ENCODE results near the gene GABRP.
"Not testable (repeated sequence)": the region's sequence is repeated elsewhere in the genome, so short reads cannot be mapped to it uniquely, and the experiment has no call there.

Gene GABRP, protein sequence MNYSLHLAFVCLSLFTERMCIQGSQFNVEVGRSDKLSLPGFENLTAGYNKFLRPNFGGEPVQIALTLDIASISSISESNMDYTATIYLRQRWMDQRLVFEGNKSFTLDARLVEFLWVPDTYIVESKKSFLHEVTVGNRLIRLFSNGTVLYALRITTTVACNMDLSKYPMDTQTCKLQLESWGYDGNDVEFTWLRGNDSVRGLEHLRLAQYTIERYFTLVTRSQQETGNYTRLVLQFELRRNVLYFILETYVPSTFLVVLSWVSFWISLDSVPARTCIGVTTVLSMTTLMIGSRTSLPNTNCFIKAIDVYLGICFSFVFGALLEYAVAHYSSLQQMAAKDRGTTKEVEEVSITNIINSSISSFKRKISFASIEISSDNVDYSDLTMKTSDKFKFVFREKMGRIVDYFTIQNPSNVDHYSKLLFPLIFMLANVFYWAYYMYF

DNA sequence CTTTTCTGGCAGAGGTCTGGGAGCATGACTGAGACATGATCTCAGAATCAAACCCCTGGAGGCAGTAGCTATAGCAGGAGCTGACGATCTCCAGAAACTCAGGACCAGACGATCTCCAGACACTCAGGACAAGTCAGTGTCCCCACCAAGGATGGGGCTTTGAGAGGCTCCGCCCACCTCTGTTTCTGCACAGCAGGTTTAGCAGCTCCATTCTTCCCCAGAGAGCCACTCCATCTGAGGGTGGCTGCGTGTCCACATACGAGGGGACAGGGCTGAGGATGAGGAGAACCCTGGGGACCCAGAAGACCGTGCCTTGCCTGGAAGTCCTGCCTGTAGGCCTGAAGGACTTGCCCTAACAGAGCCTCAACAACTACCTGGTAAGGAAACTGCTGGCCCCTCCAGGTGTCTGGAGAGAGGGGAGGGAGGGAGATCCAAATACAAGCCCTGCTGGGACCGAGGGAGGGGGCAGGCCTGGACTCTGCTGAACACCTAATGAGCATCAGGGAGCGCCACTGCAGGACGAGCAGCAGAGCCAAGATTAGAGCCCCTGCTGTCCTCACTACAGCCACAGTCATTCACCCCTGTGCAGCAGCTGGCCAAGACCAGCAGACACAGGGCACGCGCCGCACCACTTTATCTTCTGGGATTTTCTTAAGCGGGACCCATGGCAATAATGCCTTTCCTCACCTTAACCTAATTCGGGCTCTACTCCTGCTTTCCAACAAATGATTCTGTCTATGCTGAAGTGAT is at the start of gene GABRP:
Gene GABRP, plus strand, starts transcription at position 228 of the 750 bp plus-strand sequence. CDS start 4,891 bp downstream, outside the sequence.
- DNase-seq (ENCODE audit: low read depth, low spot score) = no peak

DNA sequence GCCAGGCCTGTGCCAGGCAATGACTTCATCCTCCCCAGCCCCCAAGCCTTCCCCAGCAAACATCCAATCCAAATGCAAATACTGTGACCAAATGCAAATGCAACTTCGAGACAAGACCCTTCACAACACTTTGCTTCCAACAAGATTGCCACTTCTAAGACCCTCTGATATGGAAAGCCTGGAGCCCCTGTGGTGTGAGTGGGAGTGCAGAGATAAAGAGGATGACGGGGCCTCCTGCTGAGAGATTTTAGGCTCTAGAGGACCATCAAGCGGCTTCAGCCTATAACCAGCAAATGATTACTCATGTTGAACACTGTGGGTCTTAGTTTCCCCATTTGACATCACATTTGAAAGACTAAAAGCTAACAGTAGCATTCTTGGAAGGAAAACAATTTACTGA is 46.6 kb upstream of the GABRP start:
- no peak for DNase-seq (ENCODE audit: low read depth, low spot score)

DNA sequence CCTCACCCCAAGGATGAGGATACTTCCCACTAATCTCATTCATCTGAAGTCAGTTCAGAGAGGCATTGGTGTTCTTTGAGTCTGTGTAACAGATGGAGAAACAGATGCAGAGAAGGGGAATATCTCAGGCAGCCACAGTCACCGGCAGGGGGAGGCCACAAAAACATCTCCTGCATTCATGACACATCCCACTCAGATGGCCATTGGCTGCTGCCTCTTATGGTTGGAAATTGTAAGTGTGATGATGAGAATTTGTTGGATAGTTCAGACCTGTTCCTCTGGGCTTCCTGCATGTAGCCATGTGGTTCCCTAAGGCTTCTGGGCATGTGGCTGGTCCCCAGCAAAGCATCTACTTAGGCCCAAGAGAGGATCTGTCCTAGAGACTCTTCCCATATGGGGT is 45.9 kb upstream of the GABRP start:
- no peak for DNase-seq (ENCODE audit: low read depth, low spot score)

DNA sequence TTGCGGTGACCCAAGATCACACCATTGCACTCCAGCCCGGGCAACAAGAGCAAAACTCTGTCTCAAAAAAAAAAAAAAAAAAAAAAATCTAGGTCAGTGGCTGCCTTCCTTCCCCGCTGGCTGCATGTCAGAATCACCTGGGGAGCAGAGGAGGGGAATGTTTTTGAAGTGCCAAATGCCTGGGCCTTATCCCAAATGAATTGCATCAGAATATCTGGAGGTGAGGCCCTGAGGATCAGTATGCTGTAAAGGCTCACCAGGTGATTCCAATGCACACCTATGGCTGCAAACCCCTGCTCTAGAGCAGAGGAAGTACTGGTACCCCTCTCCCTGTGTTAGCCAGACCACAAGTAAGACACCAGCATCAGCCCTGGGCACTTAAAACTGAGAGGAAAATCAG is 44.7 kb upstream of the GABRP start:
- DNase-seq (ENCODE audit: low read depth, low spot score) = no peak

DNA sequence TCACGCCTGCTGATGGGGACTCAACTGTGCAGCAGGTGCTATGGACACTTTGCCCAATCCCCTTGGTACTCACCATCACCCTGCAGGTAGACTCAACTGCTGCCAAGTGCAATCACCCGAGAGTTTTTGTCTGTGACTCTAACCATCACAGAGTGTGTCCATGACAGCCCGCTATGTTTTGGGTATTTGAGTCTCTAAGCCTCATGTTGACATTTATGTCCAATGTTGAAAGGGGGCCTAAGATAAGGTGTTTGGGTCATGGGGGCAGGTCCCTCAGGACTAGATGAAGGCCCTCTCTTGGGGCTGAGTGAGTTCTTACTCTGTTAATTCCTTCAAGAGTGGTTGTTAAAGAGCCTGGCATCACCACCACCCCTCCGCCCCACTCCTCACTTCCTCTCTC is 44.1 kb upstream of the GABRP start:
- no peak for DNase-seq (ENCODE audit: low read depth, low spot score)

DNA sequence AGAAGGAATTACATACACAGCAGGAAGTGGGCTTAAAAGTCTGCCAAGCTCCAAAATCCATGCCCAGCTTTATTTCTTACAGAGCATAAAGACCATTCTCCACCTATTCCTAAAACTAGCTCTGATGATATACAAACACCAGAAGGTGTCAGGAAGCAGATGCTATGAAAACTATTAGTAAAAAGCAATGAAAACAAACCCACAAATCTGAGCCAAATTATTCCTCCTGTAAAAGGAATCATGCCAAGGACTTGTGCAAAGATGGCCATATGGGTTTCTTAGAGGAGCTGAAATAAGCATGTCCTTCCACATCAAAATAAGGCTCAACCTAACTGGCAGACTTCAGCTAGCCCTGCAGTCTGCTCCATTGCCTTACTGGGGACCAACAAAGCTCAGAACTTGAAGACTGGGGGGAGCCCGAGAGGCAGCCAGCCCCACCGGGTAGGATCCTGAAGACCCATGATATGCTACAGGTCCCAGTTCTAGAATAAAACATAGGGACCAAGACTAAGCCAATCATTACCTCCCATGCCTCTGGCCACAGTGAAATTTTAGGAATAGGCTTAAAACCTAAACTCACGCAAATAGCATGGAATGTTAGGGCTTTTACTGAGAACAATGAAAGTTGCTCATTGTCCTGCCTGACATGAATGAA is 42.8 kb upstream of the GABRP start:
- DNase-seq (ENCODE audit: low read depth, low spot score) = no peak

DNA sequence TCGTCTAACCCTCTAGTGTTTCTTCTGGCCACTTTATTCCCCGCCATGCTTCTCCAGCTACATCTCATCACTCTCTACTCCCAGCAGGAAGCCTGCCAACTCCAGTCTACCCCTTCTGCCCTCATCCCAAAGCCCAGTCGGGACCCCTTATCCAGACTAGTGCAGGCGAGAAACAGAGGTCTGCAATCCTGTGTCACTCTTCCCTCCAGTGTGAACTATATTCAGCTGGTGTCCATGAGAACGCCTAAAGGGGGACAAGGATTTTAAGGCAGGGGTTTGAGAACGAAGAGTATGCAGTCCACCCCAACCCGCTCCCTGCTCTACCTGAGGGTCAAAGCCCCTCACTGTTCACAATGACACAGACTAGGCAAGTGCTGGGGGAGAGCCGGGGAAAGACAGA is 41.7 kb upstream of the GABRP start:
- no peak for DNase-seq (ENCODE audit: low read depth, low spot score)

DNA sequence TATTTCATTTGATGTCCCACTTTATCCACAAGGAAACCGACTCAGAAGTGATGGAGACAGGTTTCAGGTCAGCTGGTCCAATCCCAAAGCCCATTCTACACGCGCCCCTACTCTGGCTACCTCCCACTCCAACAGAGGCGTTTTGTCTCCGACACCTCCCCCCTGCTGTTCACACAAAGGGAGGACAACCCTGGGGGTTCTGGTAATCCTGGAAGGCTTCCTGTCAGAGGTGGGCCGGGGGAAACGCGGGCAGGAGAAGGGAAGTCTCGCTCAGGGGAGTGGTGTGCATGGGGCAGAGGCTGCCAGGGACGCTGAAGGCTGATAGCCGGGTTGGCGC is 39.7 kb upstream of the GABRP start:
- DNase-seq (ENCODE audit: low read depth, low spot score) = no peak

DNA sequence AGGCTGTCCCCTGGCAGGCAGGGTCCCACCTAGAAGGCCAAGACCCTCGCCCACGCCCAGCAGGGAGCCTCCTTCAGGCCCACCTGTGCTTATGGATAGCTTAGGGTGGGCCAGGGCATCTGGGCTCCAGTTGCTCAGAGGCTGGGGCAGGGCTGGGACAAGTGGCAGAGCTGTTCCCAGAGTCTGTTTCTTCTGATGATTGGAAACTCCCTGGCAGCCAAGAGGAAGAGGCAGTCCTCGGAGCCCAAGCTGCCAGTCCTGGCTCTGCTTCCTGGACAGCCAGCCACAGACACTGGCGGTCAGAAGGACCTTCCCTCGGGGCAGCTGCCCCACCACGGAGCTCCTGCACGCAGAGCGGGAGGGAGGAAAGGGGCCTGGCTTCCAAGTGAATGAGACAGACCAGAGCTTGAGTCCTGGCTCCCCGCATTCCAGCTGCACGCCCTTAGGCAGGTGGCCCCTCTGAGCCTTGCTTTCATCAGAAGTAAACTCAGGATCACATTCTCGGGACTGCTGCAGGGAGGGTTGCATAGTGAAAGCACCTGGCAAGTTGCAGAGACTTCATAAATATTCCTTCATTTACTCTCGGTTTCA is 37.9 kb upstream of the GABRP start:
- no peak for DNase-seq (ENCODE audit: low read depth, low spot score)

DNA sequence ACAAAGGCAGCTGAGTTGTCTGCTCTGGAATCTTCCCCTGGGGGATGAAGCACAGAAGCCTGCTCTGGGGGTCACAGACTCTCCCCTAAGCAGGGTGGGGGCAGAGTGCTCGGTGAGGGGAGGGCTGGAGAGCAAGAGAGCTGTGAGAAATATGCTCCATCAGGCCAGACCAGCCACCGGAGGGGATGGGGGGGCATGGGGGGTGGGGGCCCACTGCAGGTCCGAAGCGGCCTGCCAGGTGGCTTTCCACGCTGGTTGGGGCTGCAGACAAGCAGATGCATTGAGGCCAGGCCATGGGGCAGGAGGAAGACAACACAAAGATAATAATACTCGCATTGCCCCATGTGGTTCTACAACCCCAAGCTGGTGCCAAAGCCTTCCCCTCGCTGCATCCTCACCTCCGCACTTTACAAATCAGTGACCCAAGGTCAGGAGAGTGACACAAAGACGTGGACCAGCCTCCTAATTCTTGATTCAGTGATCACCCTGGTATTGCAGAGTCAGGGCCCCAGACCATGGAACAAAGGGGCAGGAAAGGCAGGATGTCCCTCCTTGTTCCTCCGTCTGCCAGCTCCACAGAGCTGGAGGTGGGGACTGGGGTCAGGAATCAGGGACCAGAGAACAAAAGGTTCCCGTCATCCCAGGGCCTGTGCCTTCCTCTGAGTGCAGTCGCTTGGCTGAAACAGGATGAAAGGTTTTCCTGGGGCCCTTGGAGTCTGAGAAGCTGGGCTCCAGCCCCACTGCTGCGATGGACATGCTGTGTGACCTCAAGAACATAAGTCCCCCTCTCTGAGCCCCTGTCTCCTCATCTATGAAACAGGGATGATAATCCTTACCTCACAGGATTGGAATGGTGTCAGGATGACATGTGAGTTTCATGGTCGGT is 37.2 kb upstream of the GABRP start:
- DNase-seq (ENCODE audit: low read depth, low spot score) = no peak

DNA sequence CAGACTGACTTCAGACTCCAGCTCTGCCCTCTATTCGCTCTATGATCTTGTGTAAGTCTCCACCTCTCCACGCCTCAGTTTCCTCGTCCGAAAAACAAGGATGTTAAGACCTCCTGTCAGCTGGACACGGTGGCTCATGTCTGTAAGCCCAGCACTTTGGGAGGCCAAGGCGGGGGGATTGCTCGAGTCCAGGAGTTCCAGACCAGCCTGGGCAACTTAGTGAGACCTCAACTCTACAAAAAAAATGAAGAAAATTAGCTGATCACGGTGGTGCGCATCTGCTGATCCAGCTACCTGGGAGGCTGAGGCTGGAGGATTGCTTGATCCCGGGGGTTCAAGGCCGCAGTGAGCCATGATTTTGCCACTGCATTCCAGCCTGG is 36.6 kb upstream of the GABRP start:
- no peak for DNase-seq (ENCODE audit: low read depth, low spot score)

DNA sequence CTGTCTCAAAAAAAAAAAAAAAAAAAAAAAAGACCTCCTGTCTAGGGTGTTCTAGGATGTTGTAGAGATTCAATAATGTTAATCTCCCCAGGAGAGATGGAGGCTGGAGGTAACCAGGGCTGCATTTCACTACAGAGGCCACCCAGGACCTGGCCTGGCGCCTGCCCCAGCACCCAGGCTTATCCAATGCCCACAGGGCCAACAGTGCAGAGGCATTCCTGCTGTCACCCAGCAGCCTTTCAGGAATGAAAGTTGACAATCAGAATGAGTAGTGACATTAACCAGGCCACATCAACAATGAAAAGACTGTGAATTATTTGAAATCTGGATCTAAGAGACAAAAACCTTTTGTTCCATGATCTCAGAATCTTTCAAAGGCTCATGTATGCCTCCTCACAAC is 36.2 kb upstream of the GABRP start:
- DNase-seq (ENCODE audit: low read depth, low spot score) = no peak

DNA sequence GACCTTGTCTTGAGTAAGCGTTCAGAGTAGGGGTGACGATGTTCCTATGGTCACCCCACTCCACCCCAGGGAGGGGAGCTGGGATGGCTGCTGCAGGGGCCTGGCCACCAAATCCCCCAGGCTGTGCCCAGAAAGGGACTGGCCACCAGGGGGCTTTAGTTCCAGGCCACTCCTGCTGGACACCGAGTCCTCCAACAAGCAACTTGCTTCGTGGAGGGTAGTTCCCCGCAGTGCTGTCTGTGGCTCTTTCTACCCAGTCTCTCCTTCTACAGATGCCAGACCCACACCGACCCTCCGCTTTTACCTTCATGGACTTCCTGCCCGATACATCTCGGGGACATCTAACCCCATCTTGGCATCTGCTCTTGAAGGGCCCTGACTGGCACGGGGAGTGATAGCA is 35.7 kb upstream of the GABRP start:
- DNase-seq (ENCODE audit: low read depth, low spot score) = no peak

DNA sequence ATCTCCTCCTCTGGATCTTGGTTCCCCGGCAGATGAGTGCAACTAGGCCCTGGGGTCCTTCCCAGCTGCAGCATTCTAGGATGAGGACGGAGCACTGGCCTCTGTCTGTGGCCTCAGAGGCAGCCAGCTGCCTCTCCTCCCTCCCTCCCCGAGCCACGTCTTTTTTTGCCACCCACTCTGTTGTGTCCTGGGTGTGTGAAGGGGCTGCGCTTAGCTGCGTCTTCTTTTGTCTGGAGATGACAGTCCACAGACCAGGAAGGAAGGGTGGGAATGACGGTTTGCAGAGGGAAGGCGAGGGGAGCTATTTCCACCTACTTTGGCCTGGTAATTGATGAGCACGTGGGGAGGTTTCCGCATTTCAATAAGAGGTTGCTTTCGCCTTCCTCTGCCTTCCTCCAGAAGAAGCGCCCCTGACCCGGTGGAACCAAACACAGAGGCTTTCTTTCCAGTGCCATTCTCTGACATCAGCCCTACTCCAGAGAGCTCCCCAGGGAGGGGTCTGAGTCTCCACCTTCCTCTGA is 34.5 kb upstream of the GABRP start:
- DNase-seq (ENCODE audit: low read depth, low spot score) = no peak

DNA sequence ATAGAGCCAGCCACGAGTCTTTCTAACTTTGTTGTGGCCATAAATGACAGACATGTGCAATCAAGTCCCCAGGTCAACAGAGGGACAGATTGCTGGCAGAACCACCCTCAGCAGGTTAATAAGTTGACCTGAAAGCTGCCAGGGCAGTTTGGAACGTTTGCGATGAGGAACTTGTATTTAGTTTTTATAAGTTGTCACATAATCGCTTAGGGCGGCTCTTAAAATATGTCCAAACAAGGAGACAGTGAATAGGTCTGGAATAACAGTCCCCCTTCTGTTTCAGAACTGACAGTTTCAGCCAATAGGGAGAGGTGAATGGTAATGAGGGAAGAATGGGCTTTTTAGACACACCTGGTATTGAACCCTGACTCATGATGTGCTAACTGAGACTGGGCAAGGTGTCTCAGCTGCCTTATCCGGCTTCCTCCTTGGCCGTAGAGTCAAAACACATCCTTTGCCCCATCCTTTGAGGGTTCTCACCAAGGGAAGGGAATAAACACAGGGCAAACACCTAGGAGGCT is 33.6 kb upstream of the GABRP start:
- no peak for DNase-seq (ENCODE audit: low read depth, low spot score)

DNA sequence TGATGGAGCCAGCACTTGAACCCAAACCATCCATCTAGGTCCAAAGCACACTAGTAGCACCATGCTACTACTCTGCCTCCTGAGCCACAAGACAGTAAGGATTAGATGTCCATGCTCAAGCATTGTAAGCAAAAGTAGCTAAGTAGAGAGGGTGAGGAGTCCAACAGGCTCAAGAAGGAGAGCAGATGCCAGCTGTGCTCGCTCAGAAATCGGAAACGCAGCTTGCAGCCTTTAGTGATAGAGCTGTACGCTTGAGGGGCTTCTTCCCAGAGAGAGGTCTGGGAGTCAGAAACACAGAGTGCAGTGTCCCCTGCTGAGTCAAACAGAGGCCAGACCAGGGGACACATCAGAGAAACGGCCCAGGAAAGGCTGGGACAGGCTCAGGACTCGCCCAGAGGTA is 32.7 kb upstream of the GABRP start:
- DNase-seq (ENCODE audit: low read depth, low spot score) = no peak

DNA sequence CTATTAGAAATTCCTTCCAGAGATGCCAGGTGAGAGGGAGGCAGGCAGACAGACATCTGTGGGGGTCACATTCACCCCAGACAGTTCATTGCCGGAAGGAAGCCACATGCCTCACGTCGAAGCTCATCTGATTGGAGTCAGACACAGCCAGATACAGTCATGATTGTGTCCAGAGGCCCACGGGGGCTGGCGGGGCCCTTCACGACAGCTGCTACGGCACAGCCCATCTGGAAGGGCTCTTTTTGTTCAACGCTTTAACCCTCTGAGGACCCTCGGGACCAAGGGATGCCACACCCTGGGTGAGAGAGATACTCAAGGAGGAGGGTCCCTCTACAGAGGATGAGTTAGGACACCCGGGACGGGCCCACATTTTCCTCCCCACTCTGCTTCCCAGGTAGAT is 31.9 kb upstream of the GABRP start:
- no peak for DNase-seq (ENCODE audit: low read depth, low spot score)

DNA sequence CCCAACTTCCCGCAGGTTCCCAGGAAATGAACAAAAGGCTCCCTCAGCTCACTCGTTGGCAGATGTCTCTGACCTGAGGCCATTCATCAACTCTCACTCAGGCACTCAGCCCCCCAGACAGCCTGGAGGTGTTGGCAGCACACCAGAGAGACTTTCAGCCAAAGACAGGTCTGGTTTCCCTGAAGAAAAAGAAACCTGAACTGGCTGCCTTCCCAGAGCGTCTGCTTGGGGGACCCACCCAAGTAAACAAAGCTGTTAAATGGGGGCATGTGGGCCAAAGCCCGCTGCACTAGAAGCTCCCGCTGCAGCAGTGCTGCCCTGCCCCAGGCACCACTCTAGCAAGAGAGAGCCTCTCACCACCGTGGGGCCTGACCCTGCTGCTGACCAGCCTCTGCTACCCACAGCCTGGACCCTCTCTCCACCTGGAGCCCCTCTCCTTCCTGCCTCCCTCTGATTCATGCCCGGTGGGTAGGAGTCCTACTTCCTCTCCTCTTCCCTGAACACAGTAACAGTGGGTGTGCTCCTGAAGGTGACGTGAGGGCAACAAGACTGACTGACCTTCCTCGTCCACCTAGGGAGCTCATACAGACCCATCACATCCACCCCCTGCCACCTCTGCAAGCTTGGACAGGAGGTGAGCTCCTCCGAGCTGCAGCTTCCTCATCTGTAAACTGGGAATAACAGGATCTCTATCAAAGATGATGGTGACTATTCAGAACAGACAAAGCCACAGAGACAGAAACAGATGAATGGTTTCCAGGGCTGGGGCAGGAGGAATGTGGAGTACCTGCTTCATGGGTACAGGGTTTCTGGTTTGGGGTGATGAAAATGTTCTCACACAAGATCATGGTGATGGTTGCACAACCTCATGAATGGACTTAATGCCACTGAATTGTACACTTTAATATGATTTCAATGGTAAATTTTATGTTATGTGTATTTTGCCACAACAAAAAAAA is 31.0 kb upstream of the GABRP start:
- no peak for DNase-seq (ENCODE audit: low read depth, low spot score)

DNA sequence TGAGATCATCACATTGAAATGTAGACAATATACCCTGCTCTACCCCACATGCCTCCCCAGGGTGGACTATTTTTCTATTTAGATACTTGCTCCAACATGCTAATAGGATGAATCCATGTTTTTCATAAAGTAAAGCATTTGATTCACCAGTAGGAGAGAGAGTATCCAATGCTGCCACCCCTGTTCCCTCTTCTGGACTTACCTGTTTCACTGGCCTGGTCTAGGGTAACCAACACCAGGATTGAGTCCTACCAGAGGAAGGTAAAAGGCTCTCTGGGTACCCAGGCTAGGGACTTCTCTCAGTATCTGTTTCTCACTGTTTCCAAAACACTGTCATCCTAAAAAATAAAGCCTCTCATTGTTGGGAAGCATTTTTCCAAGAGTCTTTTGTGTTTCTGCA is 30.2 kb upstream of the GABRP start:
- DNase-seq (ENCODE audit: low read depth, low spot score) = no peak

DNA sequence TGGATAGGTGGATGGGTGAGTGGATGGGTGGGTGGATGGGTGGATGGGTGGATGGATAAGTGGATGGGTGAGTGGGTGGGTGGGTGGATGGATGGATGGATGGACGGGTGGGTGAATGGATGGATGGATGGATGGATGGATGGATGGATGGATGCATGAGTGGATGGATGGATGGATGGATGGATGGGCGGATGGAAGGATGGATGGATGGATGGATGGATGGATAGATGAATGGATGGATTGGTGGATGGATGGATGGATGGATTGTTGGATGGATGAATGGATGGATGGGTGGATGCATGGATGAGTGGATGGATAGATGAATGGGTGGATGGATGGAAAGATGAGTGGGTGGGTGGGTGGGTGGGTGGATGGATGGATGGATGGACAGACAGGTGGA is 29.0 kb upstream of the GABRP start:
- DNase-seq (ENCODE audit: low read depth, low spot score) = not testable (repeated sequence)
